H54 (cell line): Measurements from ENCODE around the gene PCCA.
"Not testable (repeated sequence)": the region's sequence is repeated elsewhere in the genome, so short reads cannot be mapped to it uniquely, and the experiment has no call there.

ENCODE experiments used
- DNase-seq: peaks from one replicate; pipeline ENCODE4 v3.0.0; 2011; ENCODE audit warnings: low spot score, mixed read lengths; ENCODE audit not compliant: insufficient read length
- FAIRE-seq: peaks from 3 replicates; lab custom pipeline; 2011; peaks lifted over from hg19 to GRCh38; lab: Jason Lieb, UNC
- POLR2A ChIP-seq: IDR thresholded peaks from 2 replicates; pipeline ENCODE4 v1.6.1; 2011; ENCODE audit warnings: low read depth, mild to moderate bottlenecking, low read length

Gene PCCA

DNA sequence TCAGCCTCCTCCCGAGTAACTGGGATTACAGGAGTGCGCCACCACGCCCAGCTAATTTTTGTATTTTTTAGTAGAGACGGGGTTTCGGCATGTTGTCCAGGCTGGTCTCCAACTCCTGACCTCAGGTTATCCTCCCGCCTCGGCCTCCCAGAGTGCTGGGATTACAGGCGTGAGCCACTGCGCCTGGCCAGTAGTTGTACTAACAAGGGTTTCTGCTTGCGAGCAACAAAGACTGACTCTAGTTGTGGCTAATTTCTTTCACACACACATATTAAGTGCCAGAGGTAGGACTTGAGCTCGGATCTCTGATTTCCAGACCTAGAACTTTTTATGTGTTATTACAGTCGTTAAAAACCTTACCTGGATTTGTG, 635 bp upstream of the PCCA start:
- TF ChIP-seq POLR2A, result no peak
- FAIRE-seq, result no peak
- no peak for DNase-seq

DNA sequence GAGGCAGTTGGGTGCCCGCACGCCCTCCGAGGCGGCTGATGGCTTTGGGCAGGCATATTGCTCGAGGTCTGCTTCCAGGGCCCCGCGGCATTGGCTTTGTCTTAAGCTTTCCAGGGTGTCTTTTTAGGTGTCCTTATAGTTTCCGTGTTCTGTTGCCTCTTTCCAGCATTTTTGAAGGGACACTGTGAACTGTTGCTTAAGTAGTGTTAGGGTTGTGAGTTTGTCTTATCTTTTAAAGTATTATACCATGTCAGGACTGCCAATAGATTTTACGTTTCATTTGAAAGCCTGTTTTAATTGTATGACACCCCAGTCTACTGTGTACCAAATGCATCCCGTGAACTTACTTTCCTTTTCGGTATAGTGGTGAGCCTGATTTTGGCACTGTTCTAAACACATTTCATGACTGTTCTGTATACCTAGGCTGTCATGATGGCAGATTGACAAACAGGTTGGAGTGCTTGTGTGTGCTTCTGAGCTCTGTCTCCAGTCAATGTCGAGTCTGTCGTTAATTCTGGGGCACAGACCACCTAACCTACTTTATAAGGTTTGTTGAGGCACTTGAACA, 656 bp downstream of the PCCA start:
- DNase-seq (no peak), FAIRE-seq (peak; percentile 97)
- no peak for TF ChIP-seq POLR2A

- DNase-seq (no peak), FAIRE-seq (no peak)
- TF ChIP-seq POLR2A, result no peak
Observed at GRCh38 chr13:100090861-100091260, 2.0 kb downstream of the PCCA start.

DNA sequence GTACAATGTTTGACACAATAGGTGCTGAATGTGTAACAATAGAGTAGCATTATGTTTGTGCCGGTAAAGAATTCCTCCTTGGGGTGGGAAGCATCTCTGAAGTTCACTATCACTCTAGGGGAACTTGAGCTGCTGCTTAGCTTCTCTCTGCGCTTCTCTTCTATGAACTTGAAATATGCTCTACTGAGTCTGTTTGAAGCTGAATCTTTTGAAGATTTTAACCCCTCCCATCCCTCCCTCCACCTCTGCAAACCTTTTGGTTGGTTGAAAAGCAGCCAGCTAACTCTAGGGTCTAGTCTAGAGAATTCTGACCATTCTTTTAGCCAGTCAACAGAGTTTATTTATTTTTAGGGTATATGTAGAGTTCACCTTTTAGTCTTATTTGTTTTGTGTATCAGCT, 2.5 kb downstream of the PCCA start:
- FAIRE-seq, result peak; percentile 84
- no peak for DNase-seq
- TF ChIP-seq POLR2A, result no peak

DNA sequence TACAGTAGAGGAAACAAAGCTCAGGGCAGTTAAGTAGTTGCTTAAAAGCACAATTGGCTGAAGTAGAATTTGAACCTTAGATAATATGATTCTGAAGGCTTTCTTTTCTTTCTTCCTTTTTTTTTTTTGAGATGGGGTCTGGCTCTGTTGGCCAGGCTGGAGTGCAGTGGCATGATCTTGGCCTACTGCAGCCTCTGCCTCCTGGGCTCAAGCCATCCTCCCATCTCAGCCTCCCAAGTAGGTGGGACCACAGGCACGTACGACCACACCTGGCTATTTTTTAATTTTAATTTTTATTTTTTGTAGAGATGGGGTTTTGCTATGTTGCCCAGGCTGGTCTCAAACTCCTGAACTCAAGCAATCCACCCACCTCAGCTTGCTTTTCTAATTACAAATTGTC, 3.4 kb downstream of the PCCA start:
- FAIRE-seq, DNase-seq: not testable (repeated sequence)

GRCh38 chr13:100095498-100095897, 6.6 kb downstream of the PCCA start:
- DNase-seq (no peak), FAIRE-seq (no peak)
- no peak for TF ChIP-seq POLR2A

GRCh38 chr13:100096526-100096925, 7.6 kb downstream of the PCCA start:
- no peak for TF ChIP-seq POLR2A

DNA sequence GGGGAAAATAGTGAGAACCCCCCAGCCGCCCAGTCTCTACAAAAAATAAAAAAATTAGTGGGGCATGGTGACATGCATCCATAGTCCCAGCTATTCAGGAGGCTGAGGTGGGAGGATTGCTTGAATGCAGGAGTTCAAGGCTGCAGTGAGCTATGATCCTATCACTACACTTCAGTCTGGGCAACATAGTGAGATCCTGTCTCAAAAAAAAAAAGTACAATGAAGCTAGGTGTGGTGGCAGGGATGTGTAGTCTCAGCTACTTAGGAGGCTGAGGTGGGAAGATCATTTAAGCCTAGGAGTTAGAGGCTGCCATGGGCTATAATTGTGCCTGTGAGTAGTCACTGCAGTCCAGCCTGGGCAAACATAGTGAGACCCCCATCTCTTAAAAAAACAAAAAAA, 8.9 kb downstream of the PCCA start:
- TF ChIP-seq POLR2A, result no peak
- FAIRE-seq, result no peak

More at GRCh38 chr13:100096526-100096925, 7.6 kb downstream of the PCCA start:
- FAIRE-seq (peak; percentile 30), DNase-seq (no peak)

DNA sequence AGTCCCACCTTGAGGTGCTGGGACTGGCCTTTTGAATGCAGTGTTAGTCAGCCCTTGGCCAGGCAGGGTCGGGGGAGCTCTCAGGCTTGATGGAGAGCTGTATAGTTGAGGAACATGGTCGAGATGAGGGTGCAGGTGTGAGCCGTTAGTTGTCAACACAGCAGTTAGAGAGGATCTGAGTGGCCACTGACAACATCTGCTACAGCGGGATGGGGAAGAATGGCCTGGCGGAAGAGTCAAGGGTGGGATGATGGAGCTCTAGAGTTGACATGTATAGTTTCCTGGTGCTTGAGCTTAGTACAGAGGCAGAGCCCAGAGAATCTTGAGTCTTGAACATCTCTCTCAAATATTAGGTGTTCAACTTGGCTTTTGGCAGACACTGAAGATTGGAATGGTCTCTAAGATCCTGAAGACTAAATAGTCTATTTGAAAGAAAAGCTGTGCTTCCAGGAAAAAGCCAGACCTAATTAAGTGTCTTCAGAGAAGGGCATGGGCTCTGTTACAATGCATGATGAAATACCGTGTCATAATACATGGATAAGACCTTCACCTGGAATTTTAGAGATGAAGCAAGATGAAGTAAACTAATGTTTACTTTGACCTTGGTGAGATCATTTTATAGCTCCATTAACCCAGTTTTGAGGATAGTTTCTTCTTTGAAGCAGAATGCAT, 9.7 kb downstream of the PCCA start:
- no peak for DNase-seq
- no peak for TF ChIP-seq POLR2A
- FAIRE-seq, result peak; percentile 95

More for the DNA sequence above, 8.9 kb downstream of the PCCA start:
- DNase-seq, result no peak

- FAIRE-seq, DNase-seq: not testable (repeated sequence)
Observed at GRCh38 chr13:100099117-100099445, 10.2 kb downstream of the PCCA start.

GRCh38 chr13:100100115-100100879, 11.4 kb downstream of the PCCA start:
- FAIRE-seq (peak; percentile 100), DNase-seq (peak; percentile 71)
- TF ChIP-seq POLR2A, result no peak

DNA sequence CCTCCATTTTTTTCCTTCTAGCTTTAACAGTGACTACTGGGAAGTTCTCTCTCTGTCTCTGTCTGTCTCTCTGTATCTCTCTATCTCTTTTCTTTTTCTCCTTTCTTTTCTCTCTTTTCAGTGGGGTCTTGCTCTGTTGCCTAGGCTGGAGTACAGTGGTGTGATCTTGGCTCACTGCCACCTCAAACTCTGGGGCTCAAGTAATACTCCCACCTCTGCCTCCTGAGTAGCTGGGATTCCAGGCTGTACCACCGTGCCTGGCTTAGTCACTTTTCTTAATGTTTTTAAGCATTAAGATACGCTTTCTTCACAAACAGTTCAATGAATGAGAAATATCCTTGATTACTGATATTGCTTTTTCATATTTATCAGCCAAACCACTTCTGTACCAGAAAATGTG, 13.1 kb downstream of the PCCA start:
- FAIRE-seq, result peak; percentile 66

GRCh38 chr13:100106005-100106404, 17.1 kb downstream of the PCCA start:
- DNase-seq (no peak), FAIRE-seq (peak; percentile 81)
- no peak for TF ChIP-seq POLR2A

More for the DNA sequence above, 13.1 kb downstream of the PCCA start:
- DNase-seq, result no peak
- no peak for TF ChIP-seq POLR2A

DNA sequence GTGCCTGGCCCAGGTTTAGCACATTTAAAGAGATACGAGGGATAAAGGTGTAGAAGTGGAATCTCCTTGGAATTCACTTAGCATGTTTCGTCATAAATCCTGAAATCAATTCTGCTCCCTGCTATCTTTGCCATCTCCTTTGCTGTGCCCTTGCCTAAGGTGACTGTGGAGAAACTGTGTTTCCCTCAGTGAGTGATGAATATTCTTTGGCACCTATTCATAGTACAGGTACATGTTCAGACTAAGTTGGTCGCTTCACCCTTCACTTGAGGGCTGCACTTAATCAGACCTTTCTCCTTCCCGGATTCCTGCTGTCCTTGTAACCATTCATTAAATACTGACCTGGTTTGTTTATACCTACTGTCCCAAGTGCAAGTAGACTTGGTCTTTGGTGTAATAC, 17.8 kb downstream of the PCCA start:
- DNase-seq (no peak), FAIRE-seq (peak; percentile 20)
- no peak for TF ChIP-seq POLR2A
